Brain microvascular endothelial cell (primary cell): ENCODE results near the gene APBB1.

ENCODE experiments used
- DNase-seq: peaks from one replicate; pipeline ENCODE4 v3.0.0-alpha.2; 2020
- H3K27ac ChIP-seq: fragments of 250-450 bp; sonication (Bioruptor Pico); 2 replicates; pipeline ENCODE4 v1.5.1; 2020; ENCODE audit warnings: mild to moderate bottlenecking, moderate library complexity
- H3K27me3 ChIP-seq: fragments of 250-450 bp; sonication (Bioruptor Pico); replicated peaks from 2 replicates; pipeline ENCODE4 v1.5.1; 2020; ENCODE audit warnings: mild to moderate bottlenecking
- H3K36me3 ChIP-seq: fragments of 250-450 bp; sonication (Bioruptor Pico); replicated peaks from 2 replicates; pipeline ENCODE4 v1.5.1; 2020; ENCODE audit warnings: mild to moderate bottlenecking
- H3K4me3 ChIP-seq: 2 replicates; pipeline ENCODE4 v1.5.1; 2011; ENCODE audit warnings: low read depth, mild to moderate bottlenecking, control low read depth, low read length, moderate library complexity
- CTCF ChIP-seq: IDR thresholded peaks from 2 replicates; pipeline ENCODE4 v1.5.1; 2011; ENCODE audit warnings: low read depth, mild to moderate bottlenecking, moderate library complexity, low read length, control low read depth, inconsistent platforms; ENCODE audit errors: missing control alignments
- in situ Hi-C: cut with HindIII; loops from 2 replicates; pipeline ENCODE4 v1.10.0; 2017; ENCODE audit warnings: low sequenced_read_pairs, low pct_ligation_motif_present

The APBB1 gene

GRCh38 chr11:6413791-6414201, 5.1 kb downstream of the APBB1 start:
- Histone ChIP-seq H3K27ac (no peak overlapping the region), H3K27me3 (no peaks in the 10 kb centered on the region), H3K4me3 (no peak overlapping the region), H3K36me3 (peaks cover 4% of the 10 kb centered on the region)
- TF ChIP-seq CTCF, result no peak
- DNase-seq, result no peak
- in situ Hi-C loops, result no loop called here

- no peak for DNase-seq
- no peak for TF ChIP-seq CTCF
- in situ Hi-C loops, result no loop called here
- Histone ChIP-seq H3K36me3 (peaks cover 4% of the 10 kb centered on the region), H3K27ac (no peak overlapping the region), H3K27me3 (no peaks in the 10 kb centered on the region), H3K4me3 (no peak overlapping the region)
Observed at GRCh38 chr11:6411594-6412031, 7.3 kb downstream of the APBB1 start.

- in situ Hi-C loops, result no loop called here
- no peak for TF ChIP-seq CTCF
- Histone ChIP-seq H3K27me3 (no peaks in the 10 kb centered on the region), H3K36me3 (peaks cover 4% of the 10 kb centered on the region), H3K27ac (no peak overlapping the region), H3K4me3 (no peak overlapping the region)
- no peak for DNase-seq
Observed at GRCh38 chr11:6410695-6411430, 8.0 kb downstream of the APBB1 start.

GRCh38 chr11:6406370-6406769, 12.5 kb downstream of the APBB1 start:
- Histone ChIP-seq H3K4me3 (no peak overlapping the region), H3K27me3 (no peaks in the 10 kb centered on the region), H3K27ac (no peak overlapping the region), H3K36me3 (peaks cover 6% of the 10 kb centered on the region)
- no peak for TF ChIP-seq CTCF
- in situ Hi-C loops, result no loop called here
- no peak for DNase-seq

GRCh38 chr11:6405846-6406245, 13.0 kb downstream of the APBB1 start:
- Histone ChIP-seq H3K27me3 (no peaks in the 10 kb centered on the region), H3K36me3 (peaks cover 6% of the 10 kb centered on the region), H3K27ac (no peak overlapping the region), H3K4me3 (no peak overlapping the region)
- TF ChIP-seq CTCF, result no peak
- in situ Hi-C loops, result no loop called here
- no peak for DNase-seq
